Gastroesophageal sphincter (tissue), 4 donors: ENCODE results near the gene STN1. TPM values are rescaled to one million over a fixed set of nuclear protein-coding genes. Genes with fewer than 3 reads are reported as not detected.
A peak's percentile ranks its signal among the peaks of the same experiment; 100 is the strongest.

ENCODE experiments used
- ATAC-seq: fragments of 150-250 bp; one replicate; pipeline ENCODE4 v1.9.1; 2016; ENCODE audit warnings: mild to moderate bottlenecking, moderate library complexity
- H3K27ac ChIP-seq, 4 donors: fragments of 200-600 bp; sonication (generic) in 3 of 4; 1 replicate in 3 of 4; 2 replicates in 1 of 4; pipeline ENCODE4 v1.5.1; 2016 to 2019
- H3K27me3 ChIP-seq: fragments of 200-600 bp; sonication (generic); one replicate; pipeline ENCODE4 v1.5.1; 2019
- H3K36me3 ChIP-seq, 2 donors: fragments of 200-600 bp; sonication (generic); one replicate each; pipeline ENCODE4 v1.5.1; 2019; ENCODE audit warnings: control low read depth in 1 of 2
- H3K4me1 ChIP-seq, 3 donors: fragments of 200-600 bp; sonication (generic); 1 replicate in 2 of 3; 2 replicates in 1 of 3; pipeline ENCODE4 v1.5.1; 2016 to 2019; ENCODE audit warnings: control low read depth in 2 of 3
- H3K4me3 ChIP-seq, 2 donors: fragments of 200-600 bp; sonication (generic); one replicate each; pipeline ENCODE4 v1.5.1; 2019; ENCODE audit warnings: mild to moderate bottlenecking in 1 of 2, moderate library complexity in 1 of 2
- H3K9me3 ChIP-seq, 3 donors: fragments of 200-600 bp; sonication (generic); one replicate each; pipeline ENCODE4 v1.5.1; 2017 to 2019; ENCODE audit warnings: control low read depth in 2 of 3
- CTCF ChIP-seq, 4 experiments: fragments of 200-600 bp in 2 of 4; fragments of 450-650 bp in 2 of 4; sonication (generic) in 1 of 4; IDR thresholded peaks; one replicate each; pipeline ENCODE4 v1.5.1; 2017 to 2019; ENCODE audit warnings: antibody characterized with exemption in 4 of 4, mild to moderate bottlenecking in 2 of 4, moderate library complexity in 2 of 4
- EP300 ChIP-seq: sonication (generic); formaldehyde crosslinking; IDR thresholded peaks from one replicate; pipeline ENCODE4 v1.6.1; 2017; ENCODE audit warnings: antibody characterized with exemption, mild to moderate bottlenecking
- POLR2A ChIP-seq, 2 donors: fragments of 450-650 bp; IDR thresholded peaks; one replicate each; pipeline ENCODE4 v1.6.1; 2017; ENCODE audit warnings: antibody characterized with exemption in 2 of 2, mild to moderate bottlenecking in 2 of 2, moderate library complexity in 1 of 2
- POLR2AphosphoS5 ChIP-seq: sonication (generic); formaldehyde crosslinking; IDR thresholded peaks from one replicate; pipeline ENCODE4 v1.6.1; 2017; ENCODE audit warnings: antibody characterized with exemption
- WGBS, 2 donors: methylation state at CpG; one replicate each; pipeline ENCODE4 v1.1.5; 2018; ENCODE audit warnings: low coverage in 1 of 2; 5-methylcytosine and 5-hydroxymethylcytosine counted together
- total RNA-seq, 4 donors: library from RNA; depleted of rRNA; stranded (reverse); fragments of >200 nt; gene quantifications; one replicate each; pipeline ENCODE4 v1.1.0, GENCODE V29; 2016

Gene STN1
- total RNA-seq, 4 donors from 2014 or later, result 17.1 to 31.6 (median 29.6) TPM

DNA sequence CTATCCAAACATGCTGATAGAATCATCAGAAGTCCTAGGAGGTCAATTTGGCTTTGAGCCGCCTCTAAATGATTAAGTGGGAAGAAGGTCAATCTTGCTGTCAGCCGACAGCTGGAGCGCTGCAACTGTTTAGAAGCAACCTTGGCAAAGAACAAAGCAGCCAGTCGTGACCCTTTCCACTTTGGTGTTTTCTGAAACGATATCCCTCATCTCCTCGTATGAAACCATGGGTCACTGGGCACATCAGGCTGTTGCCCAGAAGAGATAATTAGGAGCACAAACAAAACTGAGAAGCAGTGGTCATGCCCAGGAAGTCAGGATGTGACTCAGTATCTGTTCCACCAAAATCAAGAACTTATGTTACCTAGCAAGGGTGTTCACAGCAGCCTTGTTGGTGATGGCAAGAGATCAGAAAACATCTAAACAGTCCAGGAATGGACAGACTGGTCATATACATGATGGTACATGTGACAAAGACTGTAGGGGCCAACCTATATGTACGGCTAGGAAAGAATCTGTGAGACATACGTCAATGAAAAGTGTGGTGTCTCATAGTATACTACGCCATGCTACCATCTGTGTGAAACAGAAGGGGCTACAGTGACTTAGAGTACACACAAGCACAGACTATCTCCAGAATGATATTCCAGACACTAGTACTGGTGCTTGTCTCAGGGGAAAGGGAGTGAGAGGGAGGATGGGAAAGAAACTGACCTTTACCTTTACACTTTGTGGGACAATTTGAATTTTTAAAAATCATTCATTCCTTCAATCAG lies 22.4 kb downstream of the STN1 start:
- Histone ChIP-seq H3K4me1 (peaks cover 5 to 38% (median 5%) of the 10 kb centered on the region in 3 donors), H3K9me3 (no peaks in the 10 kb centered on the region), H3K27ac (peak overlapping the region; percentile 25 to 70 (median 58)), H3K36me3 (peaks cover 0 to 74% of the 10 kb centered on the region in 2 donors), H3K4me3 (no peak overlapping the region), H3K27me3 (no peaks in the 10 kb centered on the region)
- TF ChIP-seq POLR2A (IDR thresholded peaks at IDR 0.05) (no peak), CTCF (IDR thresholded peaks at IDR 0.05) (no peak), POLR2AphosphoS5 (peak; percentile 62), EP300 (no peak)
- ATAC-seq, result peak; percentile 57
- WGBS, 2 donors, result 50 to 56% methylated on average over 7 to 8 of the region's 9 CpGs

DNA sequence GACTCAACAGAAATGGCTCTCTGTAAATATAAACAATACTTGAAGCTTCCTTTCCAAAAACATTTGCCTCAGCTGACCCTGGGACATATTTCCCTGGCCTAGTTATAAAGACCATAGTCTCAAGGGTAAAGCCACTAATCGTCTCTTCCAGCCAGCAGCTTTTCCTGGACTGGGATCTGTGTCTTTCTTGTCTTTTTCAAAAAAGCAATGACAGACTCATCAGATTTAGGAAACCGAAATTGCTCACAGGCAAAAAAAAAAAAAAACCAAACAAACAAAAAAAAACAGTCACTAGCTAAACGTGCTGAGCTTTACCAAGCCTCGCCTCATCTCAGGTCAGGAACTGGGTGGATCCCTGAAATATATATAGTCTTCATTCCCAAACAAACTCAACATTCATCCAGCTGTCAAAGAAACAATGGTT lies 23.5 kb downstream of the STN1 start:
- peak; percentile 52 for ATAC-seq
- peak overlapping the region; percentile 39 to 70 (median 58) for H3K27ac ChIP-seq
- H3K4me1 ChIP-seq, result peaks cover 5 to 48% (median 5%) of the 10 kb centered on the region in 3 donors
- H3K36me3 ChIP-seq, result peaks cover 0 to 72% of the 10 kb centered on the region in 2 donors
- TF ChIP-seq POLR2A (IDR thresholded peaks at IDR 0.05), result no peak
- peak; percentile 35 for TF ChIP-seq POLR2AphosphoS5
- H3K27me3 ChIP-seq, result no peaks in the 10 kb centered on the region
- WGBS, 2 donors, result 10 to 34% methylated on average over 2 to 4 of the region's 4 CpGs
- no peak overlapping the region for H3K4me3 ChIP-seq
- no peaks in the 10 kb centered on the region for H3K9me3 ChIP-seq

GRCh38 chr10:103893817-103894216 lies 24.2 kb downstream of the STN1 start:
- Histone ChIP-seq H3K9me3 (no peaks in the 10 kb centered on the region), H3K4me3 (no peak overlapping the region), H3K4me1 (peaks cover 7 to 54% (median 8%) of the 10 kb centered on the region in 3 donors), H3K27ac (peak overlapping the region; percentile 34 to 70 (median 54)), H3K27me3 (no peaks in the 10 kb centered on the region), H3K36me3 (peaks cover 0 to 65% of the 10 kb centered on the region in 2 donors)
- no peak for TF ChIP-seq POLR2AphosphoS5
- TF ChIP-seq CTCF (IDR thresholded peaks at IDR 0.05), result no peak
- TF ChIP-seq POLR2A (IDR thresholded peaks at IDR 0.05), result no peak
- TF ChIP-seq EP300, result no peak
- WGBS, 2 donors, result 41 to 51% methylated on average over 2 of the region's 2 CpGs
- no peak for ATAC-seq

GRCh38 chr10:103892181-103892580 lies 25.8 kb downstream of the STN1 start:
- WGBS, 2 donors, result 87 to 100% methylated on average over 3 of the region's 3 CpGs
- Histone ChIP-seq H3K4me1 (peaks cover 15 to 71% (median 22%) of the 10 kb centered on the region in 3 donors), H3K27me3 (no peaks in the 10 kb centered on the region), H3K4me3 (no peak overlapping the region), H3K9me3 (no peaks in the 10 kb centered on the region), H3K36me3 (peaks cover 0 to 55% of the 10 kb centered on the region in 2 donors), H3K27ac (no peak overlapping the region)
- ATAC-seq, result no peak
- TF ChIP-seq CTCF (IDR thresholded peaks at IDR 0.05) (no peak), POLR2AphosphoS5 (no peak), EP300 (no peak), POLR2A (IDR thresholded peaks at IDR 0.05) (no peak)

DNA sequence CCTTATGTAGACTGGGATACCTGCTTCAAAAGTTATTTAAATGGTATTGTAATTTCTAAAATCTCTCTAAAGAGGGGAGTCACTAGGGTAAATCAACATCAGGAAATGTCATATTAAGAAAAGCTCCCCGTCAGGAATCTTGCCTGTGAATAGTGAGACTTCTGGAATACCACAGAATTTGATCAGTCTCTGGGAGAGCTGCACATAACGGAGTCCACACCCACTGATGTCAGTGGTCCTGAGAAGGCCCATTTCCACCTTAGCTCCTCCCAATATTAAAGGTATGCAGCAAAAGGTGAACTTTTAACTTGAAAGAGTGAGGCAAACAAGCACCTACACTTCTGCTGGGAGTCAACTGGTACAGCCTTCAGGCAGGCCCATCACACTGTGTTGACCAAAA lies 27.3 kb downstream of the STN1 start:
- Histone ChIP-seq H3K4me1 (peaks cover 15 to 65% (median 21%) of the 10 kb centered on the region in 3 donors), H3K27ac (peak overlapping the region in 3 of 4 donors; percentile 37 to 49 (median 43)), H3K4me3 (no peak overlapping the region), H3K36me3 (peaks cover 0 to 46% of the 10 kb centered on the region in 2 donors), H3K27me3 (no peaks in the 10 kb centered on the region), H3K9me3 (no peaks in the 10 kb centered on the region)
- no peak for TF ChIP-seq CTCF (IDR thresholded peaks at IDR 0.05)
- TF ChIP-seq POLR2A (IDR thresholded peaks at IDR 0.05), result no peak
- no peak for TF ChIP-seq EP300
- TF ChIP-seq POLR2AphosphoS5, result no peak
- no CpG with 5 or more reads among the region's 2 CpGs for WGBS, 2 donors
- ATAC-seq, result no peak
